ENCODE data around the gene MAP3K2.
"Not testable (repeated sequence)": the region's sequence is repeated elsewhere in the genome, so short reads cannot be mapped to it uniquely, and the experiment has no call there.

The MAP3K2 gene

GRCh38 chr2:127381762-127382161, 6.0 kb downstream of the MAP3K2 start:
- no peak for DNase-seq

- DNase-seq, result no peak
Measured at GRCh38 chr2:127379712-127380355, 7.9 kb downstream of the MAP3K2 start.

- no peak for DNase-seq
Measured at GRCh38 chr2:127378720-127379119, 9.1 kb downstream of the MAP3K2 start.

DNA sequence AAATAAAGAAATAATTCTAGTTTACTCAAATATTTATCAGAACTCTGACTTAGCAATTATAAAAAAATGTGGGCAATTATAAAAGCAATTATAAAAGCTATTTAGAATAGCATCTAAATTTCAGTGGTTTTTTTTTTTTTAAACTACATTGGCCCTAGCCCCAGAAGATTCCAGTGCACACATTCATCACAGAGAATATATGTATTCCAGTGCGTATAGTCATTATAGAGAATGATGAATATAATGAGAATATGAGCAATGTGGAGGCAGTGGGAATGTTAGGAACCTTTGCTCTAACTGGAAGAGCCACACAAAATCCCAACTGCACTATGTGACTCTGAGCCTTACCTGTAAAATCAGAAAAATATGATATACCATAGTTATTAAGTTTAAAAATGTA, 10.5 kb downstream of the MAP3K2 start:
- no peak for DNase-seq

DNA sequence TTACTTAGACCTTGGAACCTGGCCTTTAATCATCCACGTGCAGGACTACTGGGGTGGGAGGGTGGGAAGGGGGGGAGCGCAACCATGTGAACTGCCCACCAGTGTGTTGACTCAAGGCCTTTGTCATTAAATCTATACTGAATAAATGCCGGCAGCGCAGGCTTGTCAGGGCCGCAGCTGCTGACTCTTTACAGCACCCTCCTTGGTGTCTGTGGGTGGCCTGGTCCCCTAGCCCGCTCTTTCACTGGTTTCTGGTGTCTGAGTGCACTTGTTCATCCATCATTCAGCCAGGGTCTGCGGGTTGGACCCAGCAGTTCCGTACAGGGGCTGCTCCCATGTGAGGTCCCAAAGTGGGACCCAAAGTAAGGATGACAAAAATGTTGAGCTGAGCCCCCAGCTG, 11.5 kb downstream of the MAP3K2 start:
- no peak for DNase-seq

- no peak for DNase-seq
Measured at GRCh38 chr2:127373362-127374083, 14.3 kb downstream of the MAP3K2 start.

- no peak for DNase-seq
Measured at GRCh38 chr2:127371037-127371436, 16.7 kb downstream of the MAP3K2 start.

GRCh38 chr2:127370010-127370409, 17.8 kb downstream of the MAP3K2 start:
- DNase-seq, result no peak

- DNase-seq, result no peak
Measured at GRCh38 chr2:127365211-127365643, 22.5 kb downstream of the MAP3K2 start.

DNA sequence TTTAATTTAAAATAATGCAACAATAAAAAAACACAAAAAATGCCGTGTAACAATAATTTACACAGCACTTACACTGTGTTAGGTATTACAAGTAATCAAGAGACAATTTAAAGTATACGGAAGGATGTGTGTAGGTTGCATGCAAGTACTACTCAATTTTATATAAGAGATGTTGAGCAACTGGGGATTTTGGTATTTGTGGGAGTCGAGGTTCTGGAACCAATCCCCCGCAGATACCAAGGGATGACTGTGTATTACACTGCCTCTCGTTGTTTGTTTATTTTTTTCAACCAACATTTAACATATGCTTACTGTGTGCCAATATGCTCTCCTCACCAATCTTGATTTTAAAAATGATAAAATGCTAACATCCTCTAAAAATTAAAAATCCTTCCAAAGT, 24.8 kb downstream of the MAP3K2 start:
- no peak for DNase-seq

- no peak for DNase-seq
Measured at GRCh38 chr2:127361929-127362885, 25.6 kb downstream of the MAP3K2 start.

DNA sequence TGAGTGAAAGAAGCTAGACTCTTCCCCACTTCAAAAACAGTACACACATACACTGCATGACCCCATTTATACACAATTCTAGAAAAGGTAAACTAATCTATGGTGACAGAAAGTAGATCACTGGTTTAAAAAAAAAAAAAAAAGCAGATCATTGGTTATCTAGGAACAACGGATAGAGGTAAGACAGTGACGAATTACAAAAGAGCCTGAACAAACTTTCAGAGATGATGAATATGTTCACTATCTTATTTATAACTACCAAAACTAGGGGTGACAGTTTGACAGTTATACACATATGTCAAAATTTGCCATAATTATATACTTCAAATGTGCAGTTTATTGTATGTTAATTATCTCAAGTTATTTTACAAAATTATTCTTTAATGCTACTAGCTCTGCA, 27.5 kb downstream of the MAP3K2 start:
- no peak for DNase-seq

DNA sequence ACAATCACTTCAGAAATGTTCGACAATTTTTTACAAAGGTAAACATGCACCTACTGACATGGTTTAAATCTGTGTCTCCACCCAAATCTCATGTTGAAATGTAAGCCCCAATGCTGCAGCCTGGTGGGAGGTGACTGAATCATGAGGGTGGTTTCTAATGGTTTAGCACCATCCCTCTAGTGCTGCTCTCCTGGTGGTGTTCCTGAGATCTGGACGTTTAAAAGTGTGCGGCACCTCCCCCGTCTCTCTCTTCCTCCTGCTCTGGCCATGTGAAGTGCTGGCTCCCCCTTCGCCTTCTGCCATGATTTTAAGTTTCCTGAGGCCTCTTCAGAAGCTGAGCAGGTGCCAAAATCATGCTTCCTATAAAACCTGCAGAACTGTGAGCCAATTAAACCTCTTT, 28.3 kb downstream of the MAP3K2 start:
- no peak for DNase-seq

DNA sequence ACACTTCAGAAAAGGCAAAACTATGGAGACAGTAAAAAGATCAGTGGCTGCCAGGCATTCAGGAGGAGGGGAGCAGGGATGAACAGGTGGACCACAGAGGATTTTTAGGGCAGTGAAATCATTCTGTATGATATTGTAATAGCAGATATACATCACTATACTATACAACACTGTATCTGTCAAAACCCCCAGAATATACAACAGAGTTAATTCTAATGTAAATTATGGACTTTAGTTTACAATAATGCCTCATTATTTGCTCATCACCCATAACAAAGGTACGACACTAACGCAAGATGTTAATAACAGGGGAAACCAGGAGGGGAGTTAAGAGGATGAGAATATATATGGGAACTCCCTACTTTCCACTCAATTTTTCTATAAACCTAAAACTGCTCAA, 28.8 kb downstream of the MAP3K2 start:
- DNase-seq, result no peak

DNA sequence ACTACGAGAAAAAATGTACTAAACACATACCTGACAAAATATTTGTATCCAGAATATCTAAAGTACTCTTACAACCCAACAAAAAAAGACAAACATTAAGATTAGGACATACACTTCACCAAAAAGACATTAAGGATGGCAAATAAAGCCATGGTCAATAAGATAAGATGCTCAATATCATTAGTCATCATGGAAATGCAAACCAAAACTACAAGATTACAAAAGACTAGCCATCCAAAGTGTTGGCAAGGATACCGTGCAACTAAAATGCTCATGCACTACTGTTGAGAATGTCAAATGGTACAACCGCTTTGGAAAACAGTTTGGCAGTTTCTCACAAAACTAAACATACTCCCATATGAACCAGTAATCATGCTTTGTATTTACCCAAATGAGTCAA, 29.7 kb downstream of the MAP3K2 start:
- no peak for DNase-seq

DNA sequence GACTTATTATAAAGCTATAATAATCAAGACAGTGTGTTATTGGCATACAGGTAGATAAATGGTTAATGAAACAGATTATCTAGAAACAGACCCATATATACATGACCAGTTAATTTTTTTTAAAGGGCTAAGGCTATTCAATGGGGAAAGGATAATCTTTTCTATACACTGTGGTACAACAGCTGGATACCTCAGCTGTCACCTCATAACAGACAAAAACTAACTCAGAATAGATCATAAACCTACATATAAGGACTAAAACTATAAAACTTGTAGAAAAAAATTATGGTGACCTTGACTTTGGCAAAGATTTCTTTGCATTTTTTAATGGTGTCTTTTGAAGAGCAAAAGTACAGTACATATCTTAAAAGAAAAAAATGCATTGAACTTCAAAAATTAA, 30.2 kb downstream of the MAP3K2 start:
- DNase-seq, result no peak

- DNase-seq, result no peak
Measured at GRCh38 chr2:127356531-127356930, 31.2 kb downstream of the MAP3K2 start.

- no peak for DNase-seq
Measured at GRCh38 chr2:127355407-127356008, 32.3 kb downstream of the MAP3K2 start.

DNA sequence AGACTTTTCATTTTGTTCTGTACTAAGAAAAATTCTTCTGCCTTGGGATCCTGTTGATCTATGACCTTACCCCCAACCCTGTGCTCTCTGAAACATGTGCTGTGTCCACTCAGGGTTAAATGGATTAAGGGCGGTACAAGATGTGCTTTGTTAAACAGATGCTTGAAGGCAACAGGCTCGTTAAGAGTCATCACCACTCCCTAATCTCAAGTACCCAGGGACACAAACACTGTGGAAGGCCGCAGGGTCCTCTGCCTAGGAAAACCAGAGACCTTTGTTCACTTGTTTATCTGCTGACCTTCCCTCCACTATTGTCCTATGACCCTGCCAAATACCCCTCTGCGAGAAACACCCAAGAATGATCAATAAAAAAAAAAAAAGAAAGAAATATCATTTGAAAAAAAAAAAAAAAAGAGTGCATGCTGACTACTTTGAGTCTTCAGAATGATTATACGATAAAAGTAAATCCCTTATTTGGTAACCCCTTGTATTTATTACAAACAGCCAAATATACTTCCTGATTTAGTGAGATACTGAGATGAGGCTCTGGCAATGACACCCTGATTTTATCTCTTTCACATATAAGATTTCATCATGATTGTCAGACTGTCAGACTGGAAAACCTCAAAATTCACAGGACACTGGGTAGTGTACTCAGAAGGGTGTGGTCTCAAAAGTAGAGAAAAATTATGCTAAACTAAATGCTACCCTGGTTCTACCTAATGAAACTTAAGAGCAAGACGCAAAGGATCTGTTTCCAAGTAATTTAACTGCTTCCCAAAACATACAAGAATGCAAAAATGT, 33.7 kb downstream of the MAP3K2 start:
- not testable (repeated sequence) for DNase-seq

DNA sequence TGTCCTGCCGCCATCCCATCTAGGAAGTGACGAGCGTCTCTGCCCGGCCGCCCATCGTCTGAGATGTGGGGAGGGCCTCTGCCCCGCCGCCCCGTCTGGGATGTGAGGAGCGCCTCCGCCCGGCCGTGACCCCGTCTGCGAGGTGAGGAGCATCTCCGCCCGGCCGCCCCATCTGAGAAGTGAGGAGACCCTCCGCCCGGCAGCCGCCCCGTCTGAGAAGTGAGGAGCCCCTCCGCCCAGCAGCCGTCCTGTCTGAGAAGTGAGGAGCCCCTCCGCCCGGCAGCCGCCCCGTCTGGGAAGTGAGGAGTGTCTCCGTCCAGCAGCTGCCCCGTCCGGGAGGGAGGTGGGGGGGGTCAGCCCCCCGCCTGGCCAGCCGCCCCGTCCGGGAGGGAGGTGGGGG, 34.6 kb downstream of the MAP3K2 start:
- not testable (repeated sequence) for DNase-seq

- DNase-seq, result no peak
Measured at GRCh38 chr2:127351603-127352002, 36.2 kb downstream of the MAP3K2 start.

- DNase-seq, result no peak
Measured at GRCh38 chr2:127348426-127349000, 39.3 kb downstream of the MAP3K2 start.
